ENCODE data around the gene AKAP1.

GRCh38 chr17:57107498-57108101 lies 22.6 kb downstream of the AKAP1 start:
- TF ChIP-seq, protein P1, sequence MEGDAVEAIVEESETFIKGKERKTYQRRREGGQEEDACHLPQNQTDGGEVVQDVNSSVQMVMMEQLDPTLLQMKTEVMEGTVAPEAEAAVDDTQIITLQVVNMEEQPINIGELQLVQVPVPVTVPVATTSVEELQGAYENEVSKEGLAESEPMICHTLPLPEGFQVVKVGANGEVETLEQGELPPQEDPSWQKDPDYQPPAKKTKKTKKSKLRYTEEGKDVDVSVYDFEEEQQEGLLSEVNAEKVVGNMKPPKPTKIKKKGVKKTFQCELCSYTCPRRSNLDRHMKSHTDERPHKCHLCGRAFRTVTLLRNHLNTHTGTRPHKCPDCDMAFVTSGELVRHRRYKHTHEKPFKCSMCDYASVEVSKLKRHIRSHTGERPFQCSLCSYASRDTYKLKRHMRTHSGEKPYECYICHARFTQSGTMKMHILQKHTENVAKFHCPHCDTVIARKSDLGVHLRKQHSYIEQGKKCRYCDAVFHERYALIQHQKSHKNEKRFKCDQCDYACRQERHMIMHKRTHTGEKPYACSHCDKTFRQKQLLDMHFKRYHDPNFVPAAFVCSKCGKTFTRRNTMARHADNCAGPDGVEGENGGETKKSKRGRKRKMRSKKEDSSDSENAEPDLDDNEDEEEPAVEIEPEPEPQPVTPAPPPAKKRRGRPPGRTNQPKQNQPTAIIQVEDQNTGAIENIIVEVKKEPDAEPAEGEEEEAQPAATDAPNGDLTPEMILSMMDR (IDR thresholded peaks at IDR 0.05), result no peak
- TF ChIP-seq POLR2AphosphoS5 (IDR thresholded peaks at IDR 0.05), result peak in 1 of 2 donors; percentile 45

Data from upper lobe of left lung (tissue), 4 donors.